Measurements from ENCODE around the gene KRT86. TPM values are rescaled to one million over a fixed set of nuclear protein-coding genes. Genes with fewer than 3 reads are reported as not detected.

KRT86 gene
- total and polyA plus RNA-seq, 12 donors = 0.61 to 6.2 (median 1.3) TPM; not detected in 2

GRCh38 chr12:52327052-52327829, 52.8 kb downstream of the KRT86 start:
- H3K27ac ChIP-seq = no peak overlapping the region
- H3K27me3 ChIP-seq = peaks cover 4% of the 10 kb centered on the region
- no peak overlapping the region for H3K4me3 ChIP-seq
- WGBS, 4 donors = 42 to 45% (median 44%) methylated on average over 10 to 11 of the region's 11 CpGs
- intact Hi-C loops (cut with DNase I) = loop anchor here (2.0 to 10.0 kb wide), 4 partner anchors 95 to 172 kb away; partner anchors contain the start of gene KRT7 (in 1 of the 2)
- no peaks in the 10 kb centered on the region for H3K4me1 ChIP-seq (replicated peaks in 1 of 2)
- H3K9me3 ChIP-seq (replicated peaks in 1 of 3) = no peaks in the 10 kb centered on the region
- TF ChIP-seq POLR2A (IDR thresholded peaks at IDR 0.05) (no peak), CTCF (IDR thresholded peaks at IDR 0.05) (peak; percentile 53 to 83 (median 77))
- no peaks in the 10 kb centered on the region for H3K36me3 ChIP-seq (replicated peaks in 1 of 2)
- peak; percentile 77 to 93 (median 87) for DNase-seq

- TF ChIP-seq POLR2A (IDR thresholded peaks at IDR 0.05) = no peak
- no peak for TF ChIP-seq CTCF (IDR thresholded peaks at IDR 0.05)
- H3K36me3 ChIP-seq (replicated peaks in 1 of 2) = no peaks in the 10 kb centered on the region
- no peak overlapping the region for H3K27ac ChIP-seq
- no peak for DNase-seq
- WGBS, 4 donors = 58 to 76% (median 61%) methylated on average over 7 to 10 of the region's 10 CpGs
- intact Hi-C loops (cut with DNase I) = loop anchor here (2.0 to 10.0 kb wide), 4 partner anchors 96 to 173 kb away; partner anchors contain the start of gene KRT7 (in 1 of the 2)
- no peak overlapping the region for H3K4me3 ChIP-seq
- H3K27me3 ChIP-seq = peaks cover 4% of the 10 kb centered on the region
- H3K4me1 ChIP-seq (replicated peaks in 1 of 2) = no peaks in the 10 kb centered on the region
- no peaks in the 10 kb centered on the region for H3K9me3 ChIP-seq (replicated peaks in 1 of 3)
Measured at GRCh38 chr12:52327830-52328500, 53.5 kb downstream of the KRT86 start.

GRCh38 chr12:52331039-52331438, 56.6 kb downstream of the KRT86 start:
- intact Hi-C loops (cut with DNase I) = no loop called here
- Histone ChIP-seq H3K4me1 (replicated peaks in 1 of 2) (no peaks in the 10 kb centered on the region), H3K4me3 (no peak overlapping the region), H3K27me3 (peaks cover 4% of the 10 kb centered on the region), H3K9me3 (replicated peaks in 1 of 3) (no peaks in the 10 kb centered on the region), H3K27ac (no peak overlapping the region), H3K36me3 (replicated peaks in 1 of 2) (no peaks in the 10 kb centered on the region)
- TF ChIP-seq CTCF (IDR thresholded peaks at IDR 0.05) = no peak
- no peak for TF ChIP-seq POLR2A (IDR thresholded peaks at IDR 0.05)
- no peak for DNase-seq
- WGBS, 4 donors = 32 to 75% (median 45%) methylated on average over 1 of the region's 1 CpG; no CpG with 5 or more reads in 1 of the 4 donors

GRCh38 chr12:52331833-52332232, 57.4 kb downstream of the KRT86 start:
- H3K36me3 ChIP-seq (replicated peaks in 1 of 2) = no peaks in the 10 kb centered on the region
- H3K4me3 ChIP-seq = no peak overlapping the region
- peaks cover 4% of the 10 kb centered on the region for H3K27me3 ChIP-seq
- H3K9me3 ChIP-seq (replicated peaks in 1 of 3) = peaks cover 0 to 3% (median 0%) of the 10 kb centered on the region in 3 donors
- H3K27ac ChIP-seq = no peak overlapping the region
- TF ChIP-seq POLR2A (IDR thresholded peaks at IDR 0.05) (no peak), CTCF (IDR thresholded peaks at IDR 0.05) (no peak)
- 75 to 97% (median 81%) methylated on average over 3 of the region's 3 CpGs for WGBS, 4 donors
- H3K4me1 ChIP-seq (replicated peaks in 1 of 2) = no peaks in the 10 kb centered on the region
- intact Hi-C loops (cut with DNase I) = no loop called here
- DNase-seq = no peak
